Transverse colon (tissue), 4 donors: ENCODE measurements around the gene REEP2. TPM values are rescaled to one million over a fixed set of nuclear protein-coding genes. Genes with fewer than 3 reads are reported as not detected.

Experiments used
- DNase-seq: peaks from one replicate; pipeline ENCODE4 v3.0.0-alpha.2; 2019
- H3K27ac ChIP-seq, 4 donors: fragments of 200-600 bp; sonication (generic); 2 replicates each; pipeline ENCODE4 v1.5.1; 2016 to 2018; ENCODE audit warnings: inconsistent platforms in 4 of 4
- H3K27me3 ChIP-seq: fragments of 200-600 bp; sonication (generic); 2 replicates; pipeline ENCODE4 v1.5.1; 2017; ENCODE audit warnings: inconsistent platforms
- H3K36me3 ChIP-seq, 4 donors: fragments of 200-600 bp; sonication (generic); 2 replicates each; pipeline ENCODE4 v1.5.1; 2017 to 2019; ENCODE audit warnings: inconsistent platforms in 4 of 4
- H3K4me1 ChIP-seq, 4 donors: fragments of 200-600 bp; sonication (generic); 2 replicates each; pipeline ENCODE4 v1.5.1; 2017 to 2020; ENCODE audit warnings: inconsistent platforms in 4 of 4
- H3K4me3 ChIP-seq, 4 donors: fragments of 200-600 bp; sonication (generic); 1 replicate in 1 of 4; 2 replicates in 3 of 4; pipeline versions ENCODE4 v1.5.1 to v1.6.1; 2017 to 2019; ENCODE audit warnings: inconsistent platforms in 4 of 4
- H3K9me3 ChIP-seq, 2 donors: fragments of 200-600 bp; sonication (generic); 2 replicates each; pipeline ENCODE4 v1.5.1; 2017 to 2019; ENCODE audit warnings: inconsistent platforms in 2 of 2
- EP300 ChIP-seq: sonication (generic); formaldehyde crosslinking; IDR thresholded peaks from one replicate; pipeline ENCODE4 v1.6.1; 2017; ENCODE audit warnings: antibody characterized with exemption, low read depth
- POLR2A ChIP-seq: fragments of 450-650 bp; IDR thresholded peaks from one replicate; pipeline ENCODE4 v1.6.1; 2016; ENCODE audit warnings: antibody characterized with exemption, mild to moderate bottlenecking, moderate library complexity
- POLR2AphosphoS5 ChIP-seq, 3 donors: sonication (generic); formaldehyde crosslinking; IDR thresholded peaks; one replicate each; pipeline ENCODE4 v1.6.1; 2016; ENCODE audit warnings: antibody characterized with exemption in 3 of 3
- WGBS, 2 donors: methylation state at CpG; one replicate each; pipeline ENCODE4 v1.1.5; 2018; ENCODE audit warnings: low coverage in 1 of 2; 5-methylcytosine and 5-hydroxymethylcytosine counted together
- in situ Hi-C, 4 donors: fragments of 200-750 bp; cut with MboI; loops; one replicate each; pipeline versions ENCODE4 v1.15.0 to v1.15.1; 2017; ENCODE audit warnings: low sequenced_read_pairs in 3 of 4, low pct_ligation_motif_present in 1 of 4, low pct_unique_long_range_greater_than_20kb in 1 of 4
- intact Hi-C: fragments of 100-400 bp; cut with DNase I; formaldehyde crosslinking; loops from one replicate; pipeline ENCODE4 v1.15.1; 2023; ENCODE audit warnings: low total_unique reads
- total RNA-seq, 4 donors: library from RNA; depleted of rRNA; stranded (reverse); fragments of >200 nt; gene quantifications; one replicate each; pipeline ENCODE4 v1.1.0, GENCODE V29; 2016
- TF ChIP-seq, protein P1 (sequence below), 5 experiments: fragments of 200-600 bp in 3 of 5; fragments of 450-650 bp in 2 of 5; sonication (generic) in 3 of 5; IDR thresholded peaks; 1 replicate in 2 of 5; 2 replicates in 3 of 5; pipeline ENCODE4 v1.5.1; 2016 to 2017; ENCODE audit warnings: antibody characterized with exemption in 5 of 5, inconsistent platforms in 3 of 5, mild to moderate bottlenecking in 2 of 5, moderate library complexity in 1 of 5

REEP2 gene
- total RNA-seq, 4 donors from 2014 or later, result 2.9 to 6.4 (median 4.8) TPM

DNA sequence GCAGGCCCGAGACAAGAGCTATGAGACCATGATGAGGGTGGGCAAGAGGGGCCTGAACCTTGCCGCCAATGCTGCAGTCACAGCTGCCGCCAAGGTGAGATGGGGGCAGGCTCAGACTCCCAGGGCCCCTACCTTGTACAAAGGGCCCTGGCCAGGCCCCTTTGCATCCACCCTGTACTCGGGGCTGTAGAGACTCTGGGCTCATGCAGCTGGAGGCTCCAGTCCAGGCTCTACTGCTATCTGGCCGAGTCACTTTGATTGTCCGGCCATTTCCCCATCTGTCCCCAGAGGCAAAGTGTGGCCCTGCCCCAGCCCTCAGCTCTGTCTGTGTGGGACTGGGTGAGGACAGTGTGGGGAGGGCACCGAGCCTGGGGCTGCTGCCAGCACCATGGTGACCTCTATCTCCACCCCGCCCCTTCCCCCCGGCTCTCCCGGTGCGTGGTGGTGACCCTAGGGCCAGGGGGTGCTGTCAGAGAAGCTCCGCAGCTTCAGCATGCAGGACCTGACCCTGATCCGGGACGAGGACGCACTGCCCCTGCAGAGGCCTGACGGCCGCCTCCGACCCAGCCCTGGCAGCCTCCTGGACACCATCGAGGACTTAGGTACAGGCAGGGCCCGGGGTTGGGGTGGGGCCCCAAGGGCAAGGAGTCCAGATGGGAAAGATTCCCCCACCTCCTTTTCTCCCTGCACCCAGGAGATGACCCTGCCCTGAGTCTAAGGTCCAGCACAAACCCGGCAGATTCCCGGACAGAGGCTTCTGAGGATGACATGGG, 6.1 kb downstream of the REEP2 start:
- H3K27ac ChIP-seq, result no peak overlapping the region
- H3K27me3 ChIP-seq, result peaks cover 4% of the 10 kb centered on the region
- H3K4me3 ChIP-seq, result no peak overlapping the region
- H3K4me1 ChIP-seq, result peaks cover 0 to 7% (median 6%) of the 10 kb centered on the region in 4 donors
- intact Hi-C loops, result no loop called here
- in situ Hi-C loops, result loop anchor here in 2 of 4 donors (5.0 kb wide), 1 partner anchor 57 kb away; no protein-coding TSS in a partner anchor
- TF ChIP-seq EP300 (no peak), POLR2AphosphoS5 (IDR thresholded peaks at IDR 0.05) (no peak), POLR2A (no peak)
- TF ChIP-seq, protein P1, sequence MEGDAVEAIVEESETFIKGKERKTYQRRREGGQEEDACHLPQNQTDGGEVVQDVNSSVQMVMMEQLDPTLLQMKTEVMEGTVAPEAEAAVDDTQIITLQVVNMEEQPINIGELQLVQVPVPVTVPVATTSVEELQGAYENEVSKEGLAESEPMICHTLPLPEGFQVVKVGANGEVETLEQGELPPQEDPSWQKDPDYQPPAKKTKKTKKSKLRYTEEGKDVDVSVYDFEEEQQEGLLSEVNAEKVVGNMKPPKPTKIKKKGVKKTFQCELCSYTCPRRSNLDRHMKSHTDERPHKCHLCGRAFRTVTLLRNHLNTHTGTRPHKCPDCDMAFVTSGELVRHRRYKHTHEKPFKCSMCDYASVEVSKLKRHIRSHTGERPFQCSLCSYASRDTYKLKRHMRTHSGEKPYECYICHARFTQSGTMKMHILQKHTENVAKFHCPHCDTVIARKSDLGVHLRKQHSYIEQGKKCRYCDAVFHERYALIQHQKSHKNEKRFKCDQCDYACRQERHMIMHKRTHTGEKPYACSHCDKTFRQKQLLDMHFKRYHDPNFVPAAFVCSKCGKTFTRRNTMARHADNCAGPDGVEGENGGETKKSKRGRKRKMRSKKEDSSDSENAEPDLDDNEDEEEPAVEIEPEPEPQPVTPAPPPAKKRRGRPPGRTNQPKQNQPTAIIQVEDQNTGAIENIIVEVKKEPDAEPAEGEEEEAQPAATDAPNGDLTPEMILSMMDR (IDR thresholded peaks at IDR 0.05), result no peak
- H3K9me3 ChIP-seq, result no peaks in the 10 kb centered on the region
- 82% methylated on average over 18 of the region's 22 CpGs; no CpG with 5 or more reads in 1 of the 2 donors for WGBS, 2 donors
- no peak for DNase-seq
- H3K36me3 ChIP-seq, result no peaks in the 10 kb centered on the region

DNA sequence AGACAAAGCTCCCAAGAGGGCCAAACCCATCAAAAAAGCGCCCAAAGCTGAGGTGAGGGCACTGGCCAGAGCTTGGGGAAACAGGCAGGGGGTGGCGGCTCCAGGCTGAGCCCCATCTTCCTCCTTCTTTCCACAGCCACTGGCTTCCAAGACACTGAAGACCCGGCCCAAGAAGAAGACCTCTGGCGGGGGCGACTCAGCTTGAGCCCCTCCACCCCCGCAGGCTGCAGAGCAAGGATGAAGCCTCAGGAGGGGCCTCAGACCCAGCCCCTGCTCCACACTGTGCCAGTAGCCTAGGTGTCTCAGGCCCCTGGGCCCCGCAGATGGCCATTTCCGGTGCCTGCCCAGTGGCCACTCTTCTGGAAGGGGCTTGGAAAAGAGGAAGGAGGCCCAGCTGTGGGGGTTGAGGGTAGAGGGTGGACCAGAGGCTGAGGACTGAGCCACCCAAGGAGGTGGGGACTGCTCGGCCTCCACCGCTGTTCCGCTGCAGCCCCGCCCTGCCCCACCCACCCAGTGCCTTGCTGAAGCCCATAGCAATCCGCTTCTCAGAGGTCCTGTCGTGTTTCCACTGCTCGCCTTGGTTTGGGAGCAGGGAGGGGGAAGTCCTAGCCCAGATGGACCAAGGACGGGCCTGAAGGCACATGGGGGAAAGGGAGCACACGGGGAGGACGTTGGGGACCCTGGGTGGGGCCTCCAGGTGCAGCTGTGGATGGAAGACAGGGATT, 6.9 kb downstream of the REEP2 start:
- in situ Hi-C loops (loop anchor here in 2 of 4 donors (5.0 kb wide), 1 partner anchor 57 kb away; no protein-coding TSS in a partner anchor), intact Hi-C loops (no loop called here)

DNA sequence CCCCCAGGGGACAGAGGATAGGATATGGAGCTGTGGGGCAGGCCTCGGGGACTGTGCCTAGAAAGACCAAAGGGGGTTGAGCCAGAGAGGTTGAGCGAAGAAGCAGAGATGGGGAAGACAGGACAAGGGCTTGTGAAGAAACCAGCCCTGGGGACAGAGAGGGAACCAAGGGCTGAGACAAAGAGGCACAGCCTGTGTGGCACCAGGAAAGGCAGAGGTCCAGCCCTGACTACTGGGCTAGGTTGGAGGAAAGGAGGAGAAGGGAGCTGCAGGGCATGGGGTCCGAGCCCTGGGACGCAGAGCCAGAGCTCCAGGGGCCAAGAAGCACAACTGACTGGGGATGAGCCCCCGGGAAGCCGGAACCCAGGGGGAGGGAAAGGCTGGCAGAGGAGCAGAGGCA, 9.2 kb downstream of the REEP2 start:
- intact Hi-C loops (loop anchor here (2.0 kb wide), 1 partner anchor 57 kb away; no protein-coding TSS in a partner anchor), in situ Hi-C loops (loop anchor here in 2 of 4 donors (5.0 kb wide), 1 partner anchor 54 kb away; no protein-coding TSS in a partner anchor)
- Histone ChIP-seq H3K4me3 (no peak overlapping the region), H3K9me3 (no peaks in the 10 kb centered on the region), H3K27ac (no peak overlapping the region), H3K27me3 (no peaks in the 10 kb centered on the region), H3K4me1 (peaks cover 0 to 10% (median 8%) of the 10 kb centered on the region in 4 donors), H3K36me3 (no peaks in the 10 kb centered on the region)
- WGBS, 2 donors, result 87 to 100% methylated on average over 1 to 6 of the region's 6 CpGs
- TF ChIP-seq, protein P1 (IDR thresholded peaks at IDR 0.05), result no peak
- TF ChIP-seq POLR2A (no peak), POLR2AphosphoS5 (IDR thresholded peaks at IDR 0.05) (no peak), EP300 (no peak)
- DNase-seq, result no peak

More for the DNA sequence above, 6.9 kb downstream of the REEP2 start:
- Histone ChIP-seq H3K4me3 (no peak overlapping the region), H3K27me3 (no peaks in the 10 kb centered on the region), H3K4me1 (peaks cover 0 to 10% (median 8%) of the 10 kb centered on the region in 4 donors), H3K27ac (no peak overlapping the region), H3K9me3 (no peaks in the 10 kb centered on the region), H3K36me3 (no peaks in the 10 kb centered on the region)
- 60% methylated on average over 15 of the region's 18 CpGs; no CpG with 5 or more reads in 1 of the 2 donors for WGBS, 2 donors
- TF ChIP-seq EP300 (no peak), POLR2AphosphoS5 (IDR thresholded peaks at IDR 0.05) (no peak), POLR2A (no peak)
- TF ChIP-seq, protein P1 (IDR thresholded peaks at IDR 0.05), result no peak
- DNase-seq, result no peak
